Kidney (tissue), 14 donors: ENCODE measurements around the gene SLC25A25. TPM values are rescaled to one million over a fixed set of nuclear protein-coding genes. Genes with fewer than 3 reads are reported as not detected.
A peak's percentile ranks its signal among the peaks of the same experiment; 100 is the strongest.

ENCODE experiments used
- DNase-seq, 5 donors: peaks; one replicate each; pipeline ENCODE4 v3.0.0-alpha.2; 2013 to 2020
- FAIRE-seq: peaks from 2 replicates; lab custom pipeline; 2012; peaks lifted over from hg19 to GRCh38; lab: Jason Lieb, UNC
- H3K27ac ChIP-seq, 2 donors: one replicate each; pipeline ENCODE4 v1.7.0; 2013; ENCODE audit warnings: low read depth in 2 of 2, low read length in 2 of 2, inconsistent platforms in 1 of 2
- H3K27me3 ChIP-seq: one replicate; pipeline ENCODE4 v1.7.1; 2013; ENCODE audit warnings: low read length, inconsistent platforms; ENCODE audit not compliant: control insufficient read depth, insufficient read depth
- H3K36me3 ChIP-seq, 3 donors: one replicate each; pipeline versions ENCODE4 v1.7.0 to v1.7.1; 2013; ENCODE audit warnings: low read length in 3 of 3, control low read depth in 1 of 3, inconsistent platforms in 1 of 3; ENCODE audit not compliant: insufficient read depth in 3 of 3, control insufficient read depth in 2 of 3
- H3K4me1 ChIP-seq, 3 donors: one replicate each; pipeline versions ENCODE4 v1.7.0 to v1.7.1; 2013; ENCODE audit warnings: low read length in 3 of 3, inconsistent platforms in 1 of 3, low read depth in 1 of 3; ENCODE audit not compliant: control insufficient read depth in 2 of 3, insufficient read depth in 2 of 3
- H3K4me3 ChIP-seq, 3 donors: one replicate each; pipeline versions ENCODE4 v1.7.0 to v1.8.1; 2013; ENCODE audit warnings: low read length in 3 of 3, control low read depth in 1 of 3, inconsistent platforms in 1 of 3
- H3K9ac ChIP-seq, 3 donors: one replicate each; pipeline versions ENCODE4 v1.7.0 to v1.7.1; 2013; ENCODE audit warnings: low read length in 3 of 3, control low read depth in 1 of 3, inconsistent platforms in 1 of 3
- H3K9me3 ChIP-seq, 3 donors: one replicate each; pipeline versions ENCODE4 v1.7.0 to v1.7.1; 2013; ENCODE audit warnings: low read length in 3 of 3, control low read depth in 1 of 3, inconsistent platforms in 1 of 3; ENCODE audit not compliant: control insufficient read depth in 2 of 3, insufficient read depth in 1 of 3
- CTCF ChIP-seq: IDR thresholded peaks from 3 replicates; pipeline ENCODE4 v1.5.1; 2012; ENCODE audit warnings: mild to moderate bottlenecking, moderate library complexity, borderline replicate concordance; ENCODE audit not compliant: insufficient read depth; ENCODE audit errors: extremely low read depth
- intact Hi-C: fragments of 100-400 bp; cut with DNase I; formaldehyde crosslinking; loops from one replicate; pipeline ENCODE4 v1.11.1; 2022
- polyA plus RNA-seq: library from polyadenylated mRNA; stranded (reverse); fragments of 350-450 nt; fragmentation: Illumina TruSeq; extraction: RNeasy Lipid Tissue Mini Kit (QIAGEN cat#74804); gene quantifications from one replicate; pipeline ENCODE4 v1.2.3, GENCODE V29; 2014; ENCODE audit warnings: low read depth, low replicate concordance; ENCODE audit not compliant: insufficient read depth
- total RNA-seq: library from RNA; stranded (reverse); fragmentation: NEBNext Ultra II Directional; extraction: Animal tissue kit (Norgen Biotek cat#: 25700); gene quantifications from one replicate; pipeline ENCODE4 v1.2.1, GENCODE V29; 2021
- donor health status: control.
- donor health status: control.
- donor health status: control.
- donor health status: control.
- donor health status: control.
- donor health status: DM: yes; HTN: yes; CAD: no.
- donor health status: Normal renal cell carcinoma (clear cell type).

Gene SLC25A25
- total and polyA plus RNA-seq, 2 donors from 2014 or later = 20.4 to 24.9 TPM

DNA sequence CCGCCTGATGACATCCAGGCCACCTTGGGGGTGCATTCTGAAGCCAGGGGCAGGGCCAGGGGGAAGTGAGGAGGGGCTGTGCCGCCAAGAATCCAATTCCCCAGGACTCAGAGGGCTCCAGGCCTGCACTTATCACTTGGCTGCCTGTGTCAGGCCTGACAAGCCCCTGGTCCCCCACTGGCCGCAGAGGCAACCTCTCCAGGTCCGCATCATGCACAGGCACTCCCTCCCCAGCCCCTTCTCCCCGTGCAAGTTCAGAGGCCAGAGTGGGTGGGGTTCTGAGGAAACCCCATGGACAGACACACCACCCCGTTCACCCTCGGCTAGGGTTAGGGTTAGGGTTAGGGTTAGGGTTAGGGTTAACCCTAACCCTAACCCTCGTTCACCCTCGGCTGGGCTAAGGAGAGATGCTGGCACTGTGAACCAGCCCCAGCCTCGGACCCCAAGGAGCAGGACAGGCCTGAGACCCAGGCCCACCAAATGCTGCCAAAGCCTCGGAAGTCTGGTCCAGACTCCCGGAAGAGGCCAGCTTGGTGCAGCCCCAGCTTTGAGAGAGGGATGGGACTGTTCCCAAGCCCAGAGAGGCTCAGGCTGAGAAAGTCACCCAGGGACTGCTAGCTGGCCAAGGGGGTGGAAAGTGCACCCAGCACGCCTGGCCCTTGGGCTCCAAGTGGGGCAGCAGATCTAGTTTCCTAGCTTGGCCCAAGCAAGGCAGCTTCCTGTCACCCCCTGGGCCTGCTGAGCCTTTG is 86.1 kb downstream of the SLC25A25 start:
- intact Hi-C loops = no loop called here
- Histone ChIP-seq H3K4me1 (peaks cover 0 to 3% (median 1%) of the 10 kb centered on the region in 3 donors), H3K9me3 (no peaks in the 10 kb centered on the region), H3K27ac (no peak overlapping the region), H3K27me3 (no peaks in the 10 kb centered on the region), H3K36me3 (no peaks in the 10 kb centered on the region), H3K9ac (no peak overlapping the region), H3K4me3 (no peak overlapping the region)
- no peak for TF ChIP-seq CTCF
- FAIRE-seq (no peak), DNase-seq (peak in 1 of 5 donors; percentile 57)

DNA sequence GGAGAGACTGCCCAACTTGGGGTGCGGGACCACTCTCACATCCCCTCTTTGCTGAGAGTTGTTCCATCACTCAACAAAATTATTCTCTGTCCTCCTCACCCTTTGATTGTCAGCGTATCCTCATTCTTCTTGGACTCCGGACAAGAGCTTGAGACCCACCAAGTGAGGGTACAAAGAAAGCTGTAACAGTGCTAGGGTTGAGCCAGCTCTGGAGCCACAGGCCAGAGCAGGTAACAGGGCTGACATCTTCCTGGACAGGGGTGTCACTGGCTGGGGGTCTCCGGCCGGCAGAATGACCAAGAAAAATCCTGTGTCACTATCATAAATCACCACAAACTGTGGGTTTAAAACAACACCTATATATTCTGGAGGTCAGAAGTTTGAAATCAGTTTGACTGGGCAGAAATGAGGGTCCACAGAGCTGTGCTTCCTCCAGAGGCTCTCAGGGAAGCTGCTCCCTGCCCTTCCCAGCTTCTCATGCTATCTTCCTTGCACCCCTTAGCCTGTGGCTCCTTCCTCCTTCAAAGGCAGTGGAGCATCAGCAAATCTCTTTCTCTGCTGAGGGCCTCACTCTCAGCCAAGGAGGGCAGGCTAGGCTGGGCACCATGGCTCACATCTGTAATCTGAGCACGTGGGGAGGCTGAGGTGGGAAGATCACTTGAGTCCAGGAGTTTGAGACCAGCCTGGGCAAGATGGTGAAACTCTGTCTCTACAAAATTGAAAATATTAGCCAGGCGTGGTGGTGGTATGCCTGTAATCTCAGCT is 87.9 kb downstream of the SLC25A25 start:
- no peak overlapping the region for H3K9ac ChIP-seq
- no peak overlapping the region for H3K4me3 ChIP-seq
- TF ChIP-seq CTCF = no peak
- no peaks in the 10 kb centered on the region for H3K36me3 ChIP-seq
- no peaks in the 10 kb centered on the region for H3K9me3 ChIP-seq
- DNase-seq (peak in 1 of 5 donors; percentile 24), FAIRE-seq (no peak)
- intact Hi-C loops = no loop called here
- H3K4me1 ChIP-seq = peaks cover 0 to 5% (median 0%) of the 10 kb centered on the region in 3 donors
- H3K27me3 ChIP-seq = no peaks in the 10 kb centered on the region
- H3K27ac ChIP-seq = no peak overlapping the region

Other genes starting within 250 kb of the SLC25A25 start
- gene ENG, start 213.6 kb upstream of the SLC25A25 start, total RNA-seq = 135 TPM
- gene ENG, start 213.6 kb upstream of the SLC25A25 start, polyA plus RNA-seq = 158 TPM
- 77.9 TPM for gene AK1, start 190.6 kb upstream of the SLC25A25 start, total RNA-seq
- 185 TPM for gene AK1, start 190.6 kb upstream of the SLC25A25 start, polyA plus RNA-seq
- gene ST6GALNAC6, start 168.6 kb upstream of the SLC25A25 start, total RNA-seq = 74.6 TPM
- 75.0 TPM for gene ST6GALNAC6, start 168.6 kb upstream of the SLC25A25 start, polyA plus RNA-seq
- 31.4 TPM for gene ST6GALNAC4, start 151.2 kb upstream of the SLC25A25 start, total RNA-seq
- 31.6 TPM for gene ST6GALNAC4, start 151.2 kb upstream of the SLC25A25 start, polyA plus RNA-seq
- gene PIP5KL1, start 137.5 kb upstream of the SLC25A25 start, total RNA-seq = 3.0 TPM
- gene PIP5KL1, start 137.5 kb upstream of the SLC25A25 start, polyA plus RNA-seq = 4.3 TPM
- gene DPM2, start 130.4 kb upstream of the SLC25A25 start, total RNA-seq = 42.8 TPM
- gene DPM2, start 130.4 kb upstream of the SLC25A25 start, polyA plus RNA-seq = 70.0 TPM
- 75.9 TPM for gene EEIG1, start 87.2 kb upstream of the SLC25A25 start, total RNA-seq
- gene EEIG1, start 87.2 kb upstream of the SLC25A25 start, polyA plus RNA-seq = 34.3 TPM
- 12.3 TPM for gene NAIF1, start 912 bp upstream of the SLC25A25 start, total RNA-seq
- 9.7 TPM for gene NAIF1, start 912 bp upstream of the SLC25A25 start, polyA plus RNA-seq
- 64.1 TPM for gene PTGES2, start 59.5 kb downstream of the SLC25A25 start, total RNA-seq
- gene PTGES2, start 59.5 kb downstream of the SLC25A25 start, polyA plus RNA-seq = 117 TPM
- gene LCN2, start 81.2 kb downstream of the SLC25A25 start, total RNA-seq = 198 TPM
- gene LCN2, start 81.2 kb downstream of the SLC25A25 start, polyA plus RNA-seq = 8.2 TPM
- gene BBLN, start 92.0 kb downstream of the SLC25A25 start, total RNA-seq = 55.6 TPM
- gene BBLN, start 92.0 kb downstream of the SLC25A25 start, polyA plus RNA-seq = 192 TPM
- gene CIZ1, start 123.3 kb downstream of the SLC25A25 start, total RNA-seq = 89.9 TPM
- gene CIZ1, start 123.3 kb downstream of the SLC25A25 start, polyA plus RNA-seq = 48.1 TPM
- gene DNM1, start 135.1 kb downstream of the SLC25A25 start, total RNA-seq = 22.6 TPM
- gene DNM1, start 135.1 kb downstream of the SLC25A25 start, polyA plus RNA-seq = 7.3 TPM
- 79.7 TPM for gene GOLGA2, start 207.8 kb downstream of the SLC25A25 start, total RNA-seq
- gene GOLGA2, start 207.8 kb downstream of the SLC25A25 start, polyA plus RNA-seq = 42.9 TPM
- gene SWI5, start 208.0 kb downstream of the SLC25A25 start, total RNA-seq = 20.3 TPM
- gene SWI5, start 208.0 kb downstream of the SLC25A25 start, polyA plus RNA-seq = 67.8 TPM